GM21526 (cell line): ENCODE results near the gene HLA-DMA.

Experiments
- ATAC-seq: cut with Tn5 transposase; IDR thresholded peaks from one replicate; pipeline ENCODE4 v1.9.1; 2021; ENCODE audit warnings: moderate library complexity; ENCODE audit not compliant: unreplicated experiment, low FRiP score

HLA-DMA gene

GRCh38 chr6:32935551-32936238 lies 17.2 kb downstream of the HLA-DMA start:
- ATAC-seq, result no peak

- ATAC-seq, result no peak
These were observed 19.2 kb downstream of the HLA-DMA start for GRCh38 chr6:32933661-32934085.

GRCh38 chr6:32932132-32932868 lies 20.6 kb downstream of the HLA-DMA start:
- no peak for ATAC-seq

- ATAC-seq, result no peak
These were observed 21.7 kb downstream of the HLA-DMA start for GRCh38 chr6:32931211-32931610.

GRCh38 chr6:32922083-32922482 lies 30.8 kb downstream of the HLA-DMA start:
- ATAC-seq, result no peak

GRCh38 chr6:32920715-32921114 lies 32.2 kb downstream of the HLA-DMA start:
- no peak for ATAC-seq

- ATAC-seq, result no peak
These were observed 39.9 kb downstream of the HLA-DMA start for GRCh38 chr6:32912951-32913350.

GRCh38 chr6:32908897-32909296 lies 44.0 kb downstream of the HLA-DMA start:
- no peak for ATAC-seq

- no peak for ATAC-seq
These were observed 46.4 kb downstream of the HLA-DMA start for GRCh38 chr6:32906539-32906938.

GRCh38 chr6:32905078-32905477 lies 47.8 kb downstream of the HLA-DMA start:
- ATAC-seq, result no peak

GRCh38 chr6:32903952-32904351 lies 48.9 kb downstream of the HLA-DMA start:
- no peak for ATAC-seq
